Lower leg skin (tissue), 3 donors: ENCODE results near the gene NCOA4.

ENCODE experiments used
- POLR2A ChIP-seq, 2 donors: fragments of 450-650 bp; IDR thresholded peaks; one replicate each; pipeline ENCODE4 v1.6.1; 2016 to 2017; ENCODE audit warnings: antibody characterized with exemption in 2 of 2, mild to moderate bottlenecking in 1 of 2, moderate library complexity in 1 of 2
- TF ChIP-seq, protein P1 (sequence below), 3 donors: fragments of 450-650 bp; IDR thresholded peaks; one replicate each; pipeline ENCODE4 v1.5.1; 2016; ENCODE audit warnings: antibody characterized with exemption in 3 of 3, mild to moderate bottlenecking in 3 of 3, moderate library complexity in 2 of 3

DNA sequence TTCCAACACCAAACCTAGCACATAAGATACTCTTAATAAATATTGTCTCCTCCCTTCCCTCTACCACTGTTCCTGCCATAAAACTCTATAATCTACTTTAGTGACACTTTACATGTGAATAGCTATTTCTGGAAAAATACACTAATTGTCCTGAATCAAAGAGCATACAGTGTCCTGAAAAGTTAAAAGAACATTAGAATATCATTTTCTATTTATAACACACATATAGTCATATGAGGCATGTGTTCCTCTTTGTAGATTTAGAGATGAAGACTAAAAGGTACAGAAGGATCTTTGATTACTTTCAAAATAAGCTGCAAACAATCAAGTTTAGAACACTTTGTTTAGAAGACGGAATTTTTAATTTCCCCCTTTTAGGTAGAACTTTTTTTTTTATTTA, 13.6 kb downstream of the NCOA4 start:
- TF ChIP-seq POLR2A (IDR thresholded peaks at IDR 0.05) = no peak
- TF ChIP-seq, protein P1, sequence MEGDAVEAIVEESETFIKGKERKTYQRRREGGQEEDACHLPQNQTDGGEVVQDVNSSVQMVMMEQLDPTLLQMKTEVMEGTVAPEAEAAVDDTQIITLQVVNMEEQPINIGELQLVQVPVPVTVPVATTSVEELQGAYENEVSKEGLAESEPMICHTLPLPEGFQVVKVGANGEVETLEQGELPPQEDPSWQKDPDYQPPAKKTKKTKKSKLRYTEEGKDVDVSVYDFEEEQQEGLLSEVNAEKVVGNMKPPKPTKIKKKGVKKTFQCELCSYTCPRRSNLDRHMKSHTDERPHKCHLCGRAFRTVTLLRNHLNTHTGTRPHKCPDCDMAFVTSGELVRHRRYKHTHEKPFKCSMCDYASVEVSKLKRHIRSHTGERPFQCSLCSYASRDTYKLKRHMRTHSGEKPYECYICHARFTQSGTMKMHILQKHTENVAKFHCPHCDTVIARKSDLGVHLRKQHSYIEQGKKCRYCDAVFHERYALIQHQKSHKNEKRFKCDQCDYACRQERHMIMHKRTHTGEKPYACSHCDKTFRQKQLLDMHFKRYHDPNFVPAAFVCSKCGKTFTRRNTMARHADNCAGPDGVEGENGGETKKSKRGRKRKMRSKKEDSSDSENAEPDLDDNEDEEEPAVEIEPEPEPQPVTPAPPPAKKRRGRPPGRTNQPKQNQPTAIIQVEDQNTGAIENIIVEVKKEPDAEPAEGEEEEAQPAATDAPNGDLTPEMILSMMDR (IDR thresholded peaks at IDR 0.05) = no peak
